Common myeloid progenitor, CD34-positive (primary cell): Measurements from ENCODE around the gene NADSYN1.
A peak's percentile ranks its signal among the peaks of the same experiment; 100 is the strongest.
"Not testable (repeated sequence)": the region's sequence is repeated elsewhere in the genome, so short reads cannot be mapped to it uniquely, and the experiment has no call there.

Source experiments
- CTCF ChIA-PET: fragments of 350-600 bp; sonication (Branson Sonifier 250); formaldehyde crosslinking; loops from one replicate; lab custom pipeline; 2021; ENCODE audit warnings: antibody characterized with exemption; lab: Charles Lee
- POLR2A ChIA-PET: fragments of 350-600 bp; sonication (Branson Sonifier 250); formaldehyde crosslinking; loops from one replicate; lab custom pipeline; 2021; ENCODE audit warnings: antibody characterized with exemption; lab: Charles Lee
- DNase-seq, 3 donors: peaks; one replicate each; pipeline versions ENCODE4 v3.0.0 to v3.0.0-alpha.2; 2013
- H3K27ac ChIP-seq, 2 experiments: 1 replicate in 1 of 2; 2 replicates in 1 of 2; pipeline ENCODE4 v1.7.0; 2013; ENCODE audit warnings: inconsistent platforms in 2 of 2, low read length in 2 of 2, mild to moderate bottlenecking in 2 of 2, low read depth in 1 of 2, moderate library complexity in 1 of 2; ENCODE audit not compliant: severe bottlenecking in 2 of 2, insufficient read depth in 1 of 2, poor library complexity in 1 of 2
- H3K27me3 ChIP-seq, 5 experiments: replicated peaks in 2 of 5; 1 replicate in 3 of 5; 2 replicates in 2 of 5; pipeline versions ENCODE4 v1.6.1 to v1.7.0; 2013; ENCODE audit warnings: low read length in 4 of 5, mild to moderate bottlenecking in 2 of 5, moderate library complexity in 2 of 5, inconsistent platforms in 1 of 5; ENCODE audit not compliant: insufficient read depth in 5 of 5, control insufficient read depth in 4 of 5
- H3K36me3 ChIP-seq, 4 experiments: 1 replicate in 2 of 4; 2 replicates in 2 of 4; pipeline versions ENCODE4 v1.6.1 to v1.7.0; 2013; ENCODE audit warnings: low read length in 3 of 4, control low read depth in 1 of 4, mild to moderate bottlenecking in 1 of 4; ENCODE audit not compliant: control insufficient read depth in 4 of 4, insufficient read depth in 4 of 4
- H3K4me1 ChIP-seq, 4 experiments: 1 replicate in 3 of 4; 2 replicates in 1 of 4; pipeline versions ENCODE4 v1.6.1 to v1.7.1; 2013; ENCODE audit warnings: low read length in 3 of 4, mild to moderate bottlenecking in 3 of 4, control low read depth in 1 of 4, inconsistent platforms in 1 of 4, moderate library complexity in 1 of 4; ENCODE audit not compliant: control insufficient read depth in 4 of 4, insufficient read depth in 4 of 4; ENCODE audit errors: control extremely low read depth in 1 of 4
- H3K4me3 ChIP-seq, 7 experiments: 1 replicate in 4 of 7; 2 replicates in 3 of 7; pipeline versions ENCODE4 v1.5.1 to v1.7.0; 2013; ENCODE audit warnings: mild to moderate bottlenecking in 7 of 7, low read length in 6 of 7, moderate library complexity in 6 of 7, inconsistent platforms in 2 of 7, low read depth in 2 of 7, control low read depth in 1 of 7; ENCODE audit not compliant: insufficient read depth in 4 of 7, control insufficient read depth in 1 of 7; ENCODE audit errors: extremely low read depth in 1 of 7
- H3K9me3 ChIP-seq, 5 experiments: 1 replicate in 4 of 5; 2 replicates in 1 of 5; pipeline versions ENCODE4 v1.6.1 to v1.7.1; 2013; ENCODE audit warnings: low read length in 4 of 5, mild to moderate bottlenecking in 2 of 5, inconsistent platforms in 1 of 5, low read depth in 1 of 5, moderate library complexity in 1 of 5; ENCODE audit not compliant: control insufficient read depth in 4 of 5, insufficient read depth in 2 of 5; ENCODE audit errors: control extremely low read depth in 1 of 5
- WGBS: methylation state at CpG from one replicate; pipeline ENCODE4 v1.1.5; 2013; ENCODE audit not compliant: insufficient coverage; 5-methylcytosine and 5-hydroxymethylcytosine counted together

Gene NADSYN1

GRCh38 chr11:71534711-71535608, 82.0 kb downstream of the NADSYN1 start:
- H3K27ac ChIP-seq, POLR2A ChIA-PET, CTCF ChIA-PET, H3K36me3 ChIP-seq, H3K9me3 ChIP-seq, H3K27me3 ChIP-seq, H3K4me3 ChIP-seq, H3K4me1 ChIP-seq: not testable (repeated sequence)
- 54% methylated on average over 13 of the region's 17 CpGs for WGBS
- DNase-seq = peak; percentile 41 to 78 (median 43)

DNA sequence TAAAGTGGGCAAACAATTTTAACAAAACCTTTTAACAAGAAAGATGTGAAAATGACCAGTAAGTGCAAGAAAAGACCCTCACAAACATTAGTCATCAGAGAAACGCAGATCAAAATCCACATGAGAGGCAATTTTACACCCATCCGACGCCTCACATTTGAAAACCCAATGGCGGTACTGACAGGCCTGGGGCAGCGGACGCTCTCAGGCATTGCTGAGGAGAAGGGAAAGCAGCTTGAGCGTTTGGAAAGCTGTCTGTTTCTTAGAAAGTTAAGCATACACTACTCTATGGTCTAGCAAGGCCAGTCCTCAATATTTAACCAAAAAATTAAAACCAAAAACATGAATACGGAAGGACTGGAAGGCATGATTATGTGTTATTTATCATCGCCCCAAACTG, 82.8 kb downstream of the NADSYN1 start:
- ChIA-PET CTCF (no interaction called here), POLR2A (no interaction called here)
- no peak for DNase-seq

GRCh38 chr11:71537537-71537936, 84.5 kb downstream of the NADSYN1 start:
- H3K27me3 ChIP-seq = no peaks in the 10 kb centered on the region
- no peak overlapping the region for H3K27ac ChIP-seq
- H3K4me1 ChIP-seq = peaks cover 0 to 11% (median 5%) of the 10 kb centered on the region in 4 experiments
- CTCF ChIA-PET = no interaction called here
- H3K4me3 ChIP-seq = no peak overlapping the region
- H3K9me3 ChIP-seq = peaks cover 0 to 7% (median 0%) of the 10 kb centered on the region in 5 experiments
- DNase-seq = no peak
- POLR2A ChIA-PET = no interaction called here
- no peaks in the 10 kb centered on the region for H3K36me3 ChIP-seq
- 100% methylated on average over 4 of the region's 9 CpGs for WGBS

More for the DNA sequence above, 82.8 kb downstream of the NADSYN1 start:
- Histone ChIP-seq H3K4me1 (peaks cover 0 to 7% (median 2%) of the 10 kb centered on the region in 4 experiments), H3K36me3 (no peaks in the 10 kb centered on the region), H3K9me3 (peaks cover 0 to 5% (median 0%) of the 10 kb centered on the region in 5 experiments), H3K27me3 (no peaks in the 10 kb centered on the region), H3K27ac (no peak overlapping the region), H3K4me3 (no peak overlapping the region)
- 83% methylated on average over 4 of the region's 9 CpGs for WGBS

DNA sequence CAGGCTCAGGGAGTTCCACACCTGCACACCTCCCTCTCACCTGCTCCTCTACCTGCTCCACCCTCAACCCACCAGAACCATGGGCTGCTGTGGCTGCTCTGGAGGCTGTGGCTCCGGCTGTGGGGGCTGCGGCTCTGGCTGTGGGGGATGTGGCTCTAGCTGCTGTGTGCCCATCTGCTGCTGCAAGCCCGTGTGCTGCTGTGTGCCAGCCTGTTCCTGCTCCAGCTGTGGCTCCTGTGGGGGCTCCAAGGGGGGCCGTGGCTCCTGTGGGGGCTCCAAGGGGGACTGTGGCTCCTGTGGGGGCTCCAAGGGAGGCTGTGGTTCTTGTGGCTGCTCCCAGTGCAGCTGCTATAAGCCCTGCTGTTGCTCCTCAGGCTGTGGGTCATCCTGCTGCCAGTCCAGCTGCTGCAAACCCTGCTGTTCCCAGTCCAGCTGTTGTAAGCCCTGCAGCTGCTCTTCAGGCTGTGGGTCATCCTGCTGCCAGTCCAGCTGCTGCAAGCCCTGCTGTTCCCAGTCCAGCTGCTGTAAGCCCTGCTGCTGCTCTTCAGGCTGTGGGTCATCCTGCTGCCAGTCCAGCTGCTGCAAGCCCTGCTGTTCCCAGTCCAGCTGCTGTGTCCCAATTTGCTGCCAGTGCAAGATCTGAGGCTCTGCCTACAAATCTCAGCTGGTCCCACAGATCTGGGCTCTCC, 85.1 kb downstream of the NADSYN1 start, which contains the start of gene KRTAP5-8:
TSS of gene KRTAP5-8 (plus strand) at position 49 of the 689 bp plus-strand sequence. CDS start at position 80, 31 bp downstream.
- H3K4me1 ChIP-seq = peaks cover 0 to 16% (median 8%) of the 10 kb centered on the region in 4 experiments
- H3K4me3 ChIP-seq, POLR2A ChIA-PET, H3K9me3 ChIP-seq, H3K36me3 ChIP-seq, CTCF ChIA-PET, H3K27ac ChIP-seq, DNase-seq, H3K27me3 ChIP-seq: not testable (repeated sequence)
- 52% methylated on average over 4 of the region's 4 CpGs for WGBS

GRCh38 chr11:71538666-71538990, 85.6 kb downstream of the NADSYN1 start:
- H3K27ac ChIP-seq = no peak overlapping the region
- no peaks in the 10 kb centered on the region for H3K36me3 ChIP-seq
- peaks cover 0 to 21% (median 13%) of the 10 kb centered on the region in 4 experiments for H3K4me1 ChIP-seq
- no peak overlapping the region for H3K4me3 ChIP-seq
- no peak for DNase-seq
- no peaks in the 10 kb centered on the region for H3K27me3 ChIP-seq
- WGBS = 94% methylated on average over 4 of the region's 4 CpGs
- ChIA-PET CTCF (no interaction called here), POLR2A (no interaction called here)
- H3K9me3 ChIP-seq = peaks cover 0 to 7% (median 0%) of the 10 kb centered on the region in 5 experiments

DNA sequence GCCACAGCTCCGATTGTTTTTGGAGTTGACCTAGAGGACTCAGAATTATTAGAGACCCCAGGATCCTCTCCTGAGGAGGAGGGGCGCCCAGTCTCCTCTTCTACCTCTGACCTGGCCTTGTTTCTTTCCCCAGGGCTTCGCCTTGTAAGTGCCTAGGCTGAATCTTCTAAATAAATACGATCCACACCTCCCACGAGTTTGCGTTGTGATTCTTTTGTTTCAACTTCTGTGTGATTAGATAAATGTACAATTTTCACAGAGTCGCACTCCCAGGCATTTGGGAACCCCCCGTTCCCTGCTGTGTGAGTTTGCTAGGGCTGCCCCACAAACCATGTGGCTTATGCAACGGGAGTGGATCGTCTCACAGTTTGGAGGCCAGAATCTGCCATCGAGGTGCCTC, 86.0 kb downstream of the NADSYN1 start:
- CTCF ChIA-PET = no interaction called here
- POLR2A ChIA-PET = no interaction called here
- 97% methylated on average over 10 of the region's 11 CpGs for WGBS
- Histone ChIP-seq H3K4me1 (peaks cover 0 to 25% (median 17%) of the 10 kb centered on the region in 4 experiments), H3K9me3 (peaks cover 0 to 7% (median 0%) of the 10 kb centered on the region in 5 experiments), H3K36me3 (no peaks in the 10 kb centered on the region), H3K4me3 (no peak overlapping the region), H3K27me3 (no peaks in the 10 kb centered on the region), H3K27ac (no peak overlapping the region)
- no peak for DNase-seq

- POLR2A ChIA-PET, H3K27me3 ChIP-seq, H3K4me3 ChIP-seq, H3K36me3 ChIP-seq, CTCF ChIA-PET, H3K9me3 ChIP-seq, DNase-seq, H3K27ac ChIP-seq: not testable (repeated sequence)
- peaks cover 2 to 33% (median 18%) of the 10 kb centered on the region in 4 experiments for H3K4me1 ChIP-seq
- WGBS = 98% methylated on average over 9 of the region's 11 CpGs
These were observed 87.0 kb downstream of the NADSYN1 start for GRCh38 chr11:71539971-71540370.
